ENCODE data around the gene GULP1.
"Not testable (repeated sequence)": the region's sequence is repeated elsewhere in the genome, so short reads cannot be mapped to it uniquely, and the experiment has no call there.

Gene GULP1

GRCh38 chr2:188492751-188493150 is 201.1 kb downstream of the GULP1 start:
- no peak for DNase-seq

GRCh38 chr2:188494906-188495305 is 203.2 kb downstream of the GULP1 start:
- DNase-seq: no peak

GRCh38 chr2:188495969-188496431 is 204.3 kb downstream of the GULP1 start:
- no peak for DNase-seq

GRCh38 chr2:188497726-188498125 is 206.1 kb downstream of the GULP1 start:
- DNase-seq: no peak

- no peak for DNase-seq
Observed at GRCh38 chr2:188503975-188504374, 212.3 kb downstream of the GULP1 start.

- no peak for DNase-seq
Observed at GRCh38 chr2:188506843-188507242, 215.2 kb downstream of the GULP1 start.

GRCh38 chr2:188511346-188511745 is 219.7 kb downstream of the GULP1 start:
- no peak for DNase-seq

- no peak for DNase-seq
Observed at GRCh38 chr2:188512456-188512855, 220.8 kb downstream of the GULP1 start.

GRCh38 chr2:188515918-188516317 is 224.2 kb downstream of the GULP1 start:
- no peak for DNase-seq

- no peak for DNase-seq
Observed at GRCh38 chr2:188517549-188518215, 226.0 kb downstream of the GULP1 start.

GRCh38 chr2:188518381-188518780 is 226.7 kb downstream of the GULP1 start:
- DNase-seq: no peak

- DNase-seq: no peak
Observed at GRCh38 chr2:188519136-188519535, 227.5 kb downstream of the GULP1 start.

- no peak for DNase-seq
Observed at GRCh38 chr2:188522517-188522916, 230.8 kb downstream of the GULP1 start.

GRCh38 chr2:188523919-188524318 is 232.2 kb downstream of the GULP1 start:
- no peak for DNase-seq

GRCh38 chr2:188524519-188525113 is 232.9 kb downstream of the GULP1 start:
- peak; percentile 18 for DNase-seq

GRCh38 chr2:188526701-188527100 is 235.0 kb downstream of the GULP1 start:
- no peak for DNase-seq

- DNase-seq: no peak
Observed at GRCh38 chr2:188527141-188527540, 235.5 kb downstream of the GULP1 start.

- DNase-seq: no peak
Observed at GRCh38 chr2:188527581-188527993, 235.9 kb downstream of the GULP1 start.

GRCh38 chr2:188529710-188530109 is 238.0 kb downstream of the GULP1 start:
- no peak for DNase-seq

GRCh38 chr2:188534875-188535274 is 243.2 kb downstream of the GULP1 start:
- no peak for DNase-seq

- no peak for DNase-seq
Observed at GRCh38 chr2:188551671-188552070, 260.0 kb downstream of the GULP1 start.

- no peak for DNase-seq
Observed at GRCh38 chr2:188557081-188557480, 265.4 kb downstream of the GULP1 start.

- not testable (repeated sequence) for DNase-seq
Observed at GRCh38 chr2:188559455-188559854, 267.8 kb downstream of the GULP1 start.

- no peak for DNase-seq
Observed at GRCh38 chr2:188561473-188561979, 269.9 kb downstream of the GULP1 start.

All from stimulated activated CD4-positive, alpha-beta T cell treated with anti-CD3 and anti-CD28 coated beads, Interleukin-15, amount 100 ng/mL, for 24 hours (primary cell).